Ammon's horn (tissue), 1 donor: Measurements from ENCODE around the gene NSG1.
A peak's percentile ranks its signal among the peaks of the same experiment; 100 is the strongest.
"Not testable (repeated sequence)": the region's sequence is repeated elsewhere in the genome, so short reads cannot be mapped to it uniquely, and the experiment has no call there.

ENCODE experiments used
- DNase-seq: peaks from one replicate; pipeline ENCODE4 v3.0.0-alpha.2; 2016; ENCODE audit warnings: low spot score

NSG1 gene, protein sequence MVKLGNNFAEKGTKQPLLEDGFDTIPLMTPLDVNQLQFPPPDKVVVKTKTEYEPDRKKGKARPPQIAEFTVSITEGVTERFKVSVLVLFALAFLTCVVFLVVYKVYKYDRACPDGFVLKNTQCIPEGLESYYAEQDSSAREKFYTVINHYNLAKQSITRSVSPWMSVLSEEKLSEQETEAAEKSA

GRCh38 chr4:4386736-4387392, at the start of gene NSG1:
Gene NSG1 (plus strand): TSS chr4:4387102. CDS start chr4:4387630, 528 bp downstream.
- DNase-seq = peak; percentile 49

DNA sequence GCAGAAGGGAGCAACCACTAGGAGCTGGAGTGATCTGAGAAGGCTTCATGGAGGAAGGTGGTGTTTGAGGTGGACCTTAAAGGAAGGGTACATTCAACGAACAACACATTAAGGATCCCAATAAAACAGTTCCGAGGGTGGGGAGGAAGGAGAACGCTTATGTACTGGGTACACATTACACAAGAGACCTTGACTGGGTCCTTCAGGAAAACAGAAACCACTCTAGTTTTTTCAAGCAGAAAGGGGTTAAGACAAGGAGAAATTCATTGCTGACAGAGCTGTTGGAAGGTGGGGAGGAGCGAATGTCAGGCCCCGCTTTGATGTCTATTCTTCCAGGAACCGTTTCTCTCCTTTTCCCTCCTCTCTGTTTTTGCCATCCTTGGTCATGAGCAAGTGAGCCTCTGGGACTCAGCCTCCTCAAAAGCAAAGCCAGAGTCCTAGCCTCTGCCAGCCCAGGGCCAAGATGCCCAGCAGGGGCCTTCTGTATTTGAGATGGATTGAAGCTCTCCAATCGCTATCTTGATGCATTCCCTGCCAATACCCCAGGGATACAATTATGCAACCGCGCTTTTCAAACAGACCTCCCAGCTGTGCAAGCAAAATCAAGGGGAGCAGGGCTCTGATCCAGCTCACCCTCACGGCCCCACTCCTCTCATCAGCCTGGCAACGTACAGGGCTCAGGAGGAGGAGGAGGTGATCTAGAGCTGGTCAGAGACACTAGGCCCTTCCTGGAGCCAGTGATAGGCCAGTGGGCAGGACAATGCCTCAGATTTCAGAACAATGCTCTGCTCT, 48.5 kb upstream of the NSG1 start:
- no peak for DNase-seq

DNA sequence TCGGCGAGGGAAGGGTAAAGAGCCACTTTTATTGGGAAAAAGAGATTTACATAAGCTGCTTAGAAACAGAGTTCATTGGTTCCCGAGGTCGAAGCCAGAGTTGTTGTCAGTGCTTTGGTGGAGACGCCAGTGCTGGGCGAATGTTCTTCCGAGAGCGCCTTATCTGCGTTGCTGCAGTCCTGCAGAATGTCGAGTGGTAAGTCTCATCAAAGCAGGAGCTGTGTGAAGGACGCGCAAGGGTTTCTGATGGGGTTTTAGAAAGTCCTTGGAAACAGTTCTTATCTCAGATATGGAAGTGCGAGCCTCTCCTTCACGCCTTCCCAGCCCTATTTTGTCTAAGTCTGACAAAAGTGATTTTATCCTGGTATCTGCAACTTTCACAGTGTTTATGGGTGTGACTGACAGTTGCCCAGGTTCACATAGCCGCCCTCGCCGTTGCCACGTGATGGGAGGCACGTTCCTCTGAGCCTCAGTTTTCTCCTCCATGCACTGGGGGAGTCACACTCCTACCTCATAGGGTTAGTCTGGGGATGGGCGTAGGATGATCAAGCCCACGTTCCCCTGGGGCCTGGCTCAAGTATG, 47.3 kb upstream of the NSG1 start:
- no peak for DNase-seq

DNA sequence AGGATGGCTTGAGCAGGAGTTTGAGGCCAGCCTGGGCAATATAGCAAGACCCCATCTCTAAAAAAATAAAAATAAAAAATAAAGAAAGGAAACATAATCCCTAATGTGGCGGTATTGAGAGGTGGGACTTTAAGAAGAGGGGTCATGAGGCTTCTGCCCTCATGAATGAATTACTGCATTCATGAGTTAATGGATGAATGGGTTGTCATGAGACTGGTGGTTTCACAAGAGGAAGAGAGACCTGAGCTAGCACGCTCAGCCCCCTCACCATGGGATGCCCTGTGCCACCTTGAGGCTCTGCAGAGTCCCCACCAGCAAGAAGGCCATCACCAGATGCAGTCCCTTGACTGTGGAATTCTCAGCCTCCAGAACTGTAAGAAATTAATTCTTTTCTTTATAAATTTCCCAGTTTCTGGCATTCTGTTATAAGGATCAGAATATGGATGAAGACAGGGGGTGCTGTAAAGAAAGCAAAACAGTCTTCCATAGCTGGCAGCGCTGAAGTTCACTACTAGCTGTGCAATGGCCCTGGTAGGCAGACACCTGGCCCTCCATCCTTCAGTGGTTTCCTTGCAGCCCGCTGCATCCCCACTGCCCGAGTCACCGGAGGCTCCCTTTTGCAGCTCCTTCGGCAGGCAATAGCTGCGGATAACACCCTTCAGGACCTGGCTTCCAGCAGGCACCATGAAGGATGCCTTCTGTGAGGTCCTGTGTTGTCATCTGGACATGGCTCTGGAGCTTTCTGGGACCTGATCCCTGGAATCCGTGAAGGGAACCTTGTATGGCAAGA, 44.8 kb upstream of the NSG1 start:
- DNase-seq = no peak

- DNase-seq = no peak
Measured at GRCh38 chr4:4343038-4343437, 43.9 kb upstream of the NSG1 start.

- DNase-seq = no peak
Measured at GRCh38 chr4:4344915-4345527, 41.9 kb upstream of the NSG1 start.

- DNase-seq = no peak
Measured at GRCh38 chr4:4347585-4347984, 39.3 kb upstream of the NSG1 start.

- DNase-seq = not testable (repeated sequence)
Measured at GRCh38 chr4:4348585-4348984, 38.3 kb upstream of the NSG1 start.

GRCh38 chr4:4349867-4350266, 37.0 kb upstream of the NSG1 start:
- no peak for DNase-seq

DNA sequence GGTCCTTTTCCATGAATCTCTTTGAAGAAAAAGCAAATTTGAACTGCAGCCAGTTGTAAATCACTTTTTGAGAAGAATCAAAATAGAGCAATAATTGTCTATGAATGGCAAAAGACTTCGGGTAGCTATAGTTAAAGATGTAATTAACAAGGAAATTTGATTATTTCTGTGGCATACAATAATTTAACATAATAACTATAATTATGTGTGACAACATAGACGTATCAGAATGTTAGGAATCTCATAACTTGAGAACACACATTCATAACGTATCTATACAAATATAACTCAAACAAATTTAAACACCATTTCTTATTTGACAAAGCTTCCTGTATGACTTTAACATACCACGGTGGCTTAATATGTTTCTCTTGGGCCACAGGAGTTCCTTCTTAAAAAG, 36.0 kb upstream of the NSG1 start:
- no peak for DNase-seq

DNA sequence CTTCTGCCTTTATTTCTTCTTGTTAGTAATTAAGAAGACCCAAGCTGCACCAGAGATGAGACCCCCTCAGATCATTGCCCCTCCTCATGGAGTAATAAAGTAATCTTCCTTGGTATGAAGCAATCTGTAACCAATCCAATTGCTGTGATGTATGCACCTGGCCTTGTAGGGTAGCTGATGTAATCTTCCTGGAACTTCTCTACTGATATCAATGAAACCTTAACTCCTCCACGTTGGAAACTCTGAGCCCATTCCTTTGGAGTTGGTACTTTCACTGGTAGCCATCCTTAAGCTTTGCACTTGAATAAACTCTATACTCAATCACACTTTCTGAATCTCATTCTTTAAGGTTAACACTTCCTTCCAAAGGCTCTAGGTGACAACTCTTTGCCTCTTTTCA, 31.6 kb upstream of the NSG1 start:
- no peak for DNase-seq

DNA sequence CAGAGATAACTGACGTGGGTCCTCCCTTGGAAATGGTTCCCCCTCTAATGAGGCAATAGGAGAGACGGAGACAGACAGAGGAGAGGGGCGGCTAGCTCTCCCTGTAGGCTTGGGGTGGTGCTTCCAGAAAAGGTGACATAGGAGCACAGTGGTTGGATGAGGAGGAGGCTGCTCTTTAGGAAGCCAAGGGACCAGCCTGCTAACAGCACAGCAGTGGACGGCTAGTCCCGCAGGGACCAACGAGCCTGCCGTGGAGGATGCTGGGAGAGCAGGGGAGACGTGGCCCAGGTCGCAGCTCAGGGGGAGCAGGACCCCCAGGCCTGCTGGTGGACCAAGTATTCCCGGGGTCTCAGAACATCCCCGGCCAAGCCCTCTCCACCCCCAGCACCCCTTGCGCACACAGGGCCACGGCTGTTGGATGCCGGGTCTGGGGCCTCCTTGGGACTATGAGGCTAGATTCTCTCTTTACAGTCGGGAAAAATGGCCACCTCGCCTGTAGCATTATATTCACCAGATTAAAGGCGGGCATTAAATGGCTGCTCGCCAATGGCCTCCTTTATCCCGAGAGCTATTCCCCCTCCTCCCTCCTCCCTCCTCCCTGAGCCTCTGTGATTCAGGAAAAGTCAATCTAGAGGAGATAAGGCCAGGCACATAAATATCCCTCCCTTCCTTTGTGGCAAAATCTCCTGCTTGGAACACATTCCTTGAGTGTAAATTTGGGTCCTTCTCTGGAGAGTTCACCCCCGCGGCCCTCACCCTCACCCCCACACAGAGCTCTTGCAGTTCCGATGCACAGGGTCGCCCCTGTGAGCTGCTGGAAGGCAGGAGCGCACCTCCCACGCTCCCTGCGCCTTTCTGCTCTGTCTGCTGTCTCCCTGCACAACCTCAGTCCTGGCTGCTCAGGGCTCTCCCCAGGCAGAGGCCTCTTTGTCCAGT, 30.5 kb upstream of the NSG1 start:
- DNase-seq = no peak

GRCh38 chr4:4358093-4358854, 28.6 kb upstream of the NSG1 start:
- no peak for DNase-seq

DNA sequence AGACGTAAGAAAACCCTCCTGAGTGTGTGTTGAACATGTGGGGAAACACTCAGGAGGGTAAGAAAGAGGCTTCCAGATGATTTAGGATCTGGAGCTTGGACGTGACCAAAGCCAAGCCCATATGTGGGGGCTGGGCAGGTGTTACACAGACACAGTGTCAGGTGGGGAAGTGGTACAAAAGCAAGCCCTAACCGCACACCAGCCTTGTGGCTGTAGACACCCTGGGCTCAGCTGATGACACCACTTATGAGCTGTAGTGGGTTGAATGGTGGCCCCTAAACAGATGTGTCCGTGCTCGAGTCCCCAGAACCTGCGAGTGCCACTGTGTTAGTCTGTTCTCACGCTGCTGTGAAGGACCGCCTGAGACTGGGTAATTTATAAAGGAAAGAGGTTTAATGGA, 25.0 kb upstream of the NSG1 start:
- DNase-seq = no peak

DNA sequence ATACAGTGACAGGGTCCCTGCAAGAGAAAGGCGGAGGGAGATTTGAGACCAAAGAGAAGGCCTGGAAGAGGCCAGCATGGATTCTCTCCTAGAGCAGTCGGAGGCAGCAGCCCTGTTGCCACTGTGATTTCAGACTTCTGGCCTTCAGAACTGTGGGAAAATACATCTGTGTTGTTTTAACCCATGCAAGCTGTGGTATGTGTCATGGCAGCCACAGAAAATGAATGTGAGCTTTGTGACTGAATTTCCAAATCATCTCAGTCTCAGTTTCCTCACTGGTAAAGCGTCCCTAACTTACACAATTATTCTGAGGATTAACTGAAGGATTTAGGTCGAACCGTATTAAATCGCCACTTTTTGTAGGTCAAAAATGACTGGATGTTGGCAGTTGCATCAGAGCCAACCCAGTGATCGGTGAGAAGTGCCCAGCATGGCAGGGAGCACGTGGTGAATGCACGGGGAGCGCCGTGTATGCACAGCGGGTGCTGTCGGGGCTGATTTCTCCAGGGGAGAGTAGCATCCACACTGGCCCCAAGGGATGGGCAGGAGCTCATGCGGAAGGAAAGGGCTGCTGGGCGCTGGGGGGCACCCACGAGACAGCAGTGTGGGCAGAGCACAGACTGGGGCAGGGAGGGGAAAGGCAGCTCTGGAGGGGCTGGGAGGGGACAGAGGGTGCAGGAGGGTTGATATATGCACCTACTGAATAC, 23.8 kb upstream of the NSG1 start:
- peak; percentile 32 for DNase-seq

GRCh38 chr4:4364061-4364460, 22.8 kb upstream of the NSG1 start:
- DNase-seq = no peak

DNA sequence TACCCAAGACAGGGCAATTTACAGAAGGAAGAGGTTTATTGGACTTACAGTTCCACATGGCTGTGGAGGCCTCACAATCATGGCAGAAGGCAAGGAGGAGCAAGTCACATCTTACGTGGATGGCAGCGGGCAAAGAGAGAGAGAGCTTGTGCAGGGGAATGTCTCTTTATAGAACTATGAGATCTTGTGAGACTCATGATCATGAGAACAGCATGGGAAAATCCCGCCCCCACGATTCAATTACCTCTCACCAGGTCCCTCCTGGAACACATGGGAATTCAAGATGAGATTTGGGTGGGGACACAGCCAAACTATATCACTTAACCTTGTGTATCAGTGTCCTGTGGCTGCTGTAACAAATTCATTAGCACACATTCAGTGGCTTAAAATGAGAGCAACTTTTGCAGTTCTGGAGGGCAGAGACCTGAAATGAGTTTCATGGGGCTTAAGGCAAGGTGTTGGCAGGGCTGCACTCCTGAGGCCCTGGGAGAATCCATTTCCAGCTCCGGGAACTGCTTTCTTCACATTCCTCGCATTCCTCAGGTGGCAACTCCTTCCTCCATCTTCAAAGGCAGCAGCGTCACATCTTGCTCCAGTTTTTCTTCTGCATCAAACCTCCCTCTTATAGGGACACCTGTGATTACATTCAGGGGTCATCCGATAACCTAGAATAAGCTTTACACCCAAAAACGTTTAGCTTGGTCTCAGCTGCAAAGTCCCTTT, 22.3 kb upstream of the NSG1 start:
- DNase-seq = no peak

DNA sequence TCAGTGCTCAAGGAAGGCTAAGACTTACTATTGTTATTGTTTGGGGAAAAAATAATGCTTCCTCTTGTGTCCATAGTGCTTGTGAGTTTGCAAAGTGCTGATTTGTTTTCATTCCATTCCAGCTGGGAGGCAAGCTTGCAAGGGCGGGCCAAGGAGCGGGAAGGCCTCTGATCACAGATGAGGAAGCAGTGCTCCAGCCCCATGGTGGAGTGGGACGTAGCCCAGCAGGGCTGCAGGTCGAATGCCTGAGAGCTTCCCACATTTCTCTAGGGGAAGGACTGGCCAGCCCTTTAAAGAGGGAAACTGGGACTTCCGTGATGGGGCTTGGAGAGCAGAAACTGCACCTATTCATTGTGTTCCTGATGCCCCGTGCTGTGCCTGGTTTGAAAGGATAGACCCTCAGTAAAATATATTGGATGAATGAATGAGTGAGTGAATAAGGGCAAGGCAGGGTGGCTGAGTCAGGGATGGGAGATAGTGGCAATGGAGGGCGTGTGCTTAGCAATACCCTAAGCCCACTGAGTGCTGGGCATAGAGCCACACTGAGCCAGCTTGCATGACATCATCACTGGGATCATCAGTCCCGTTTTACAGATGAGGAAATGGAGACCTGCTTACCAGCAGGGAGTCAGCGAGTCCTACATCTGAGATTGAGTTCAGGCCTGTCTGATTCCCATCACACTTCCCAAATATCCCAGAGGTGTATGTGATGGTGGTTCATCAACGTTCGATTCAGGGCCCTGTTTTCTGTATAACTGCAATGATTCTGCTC, 17.9 kb upstream of the NSG1 start:
- no peak for DNase-seq
